BE2C (cell line): ENCODE measurements around the gene ANKRD11.

Experiments used
- DNase-seq: peaks from one replicate; pipeline ENCODE4 v3.0.0-alpha.2; 2020
- H3K27me3 ChIP-seq: fragments of 250-450 bp; sonication (Bioruptor Pico); 2 replicates; pipeline ENCODE4 v1.5.1; 2020; ENCODE audit warnings: mild to moderate bottlenecking
- H3K36me3 ChIP-seq: fragments of 250-450 bp; sonication (Bioruptor Pico); 2 replicates; pipeline ENCODE4 v1.5.1; 2020; ENCODE audit warnings: mild to moderate bottlenecking
- H3K4me1 ChIP-seq: fragments of 250-450 bp; sonication (Bioruptor Pico); 2 replicates; pipeline ENCODE4 v1.5.1; 2020
- H3K4me3 ChIP-seq: 2 replicates; pipeline ENCODE4 v1.5.1; 2011; ENCODE audit warnings: low read depth, low read length
- H3K9me3 ChIP-seq: fragments of 250-450 bp; sonication (Bioruptor Pico); 2 replicates; pipeline ENCODE4 v1.5.1; 2020
- TF ChIP-seq, protein P1 (sequence below): IDR thresholded peaks from 2 replicates; pipeline ENCODE4 v1.5.1; 2012; ENCODE audit warnings: mild to moderate bottlenecking, low read depth, low read length

ANKRD11 gene

GRCh38 chr16:89317729-89318429, 172.5 kb downstream of the ANKRD11 start:
- Histone ChIP-seq H3K27me3 (no peaks in the 10 kb centered on the region), H3K9me3 (no peaks in the 10 kb centered on the region), H3K36me3 (peaks cover 37% of the 10 kb centered on the region), H3K4me3 (no peak overlapping the region), H3K4me1 (peaks cover 52% of the 10 kb centered on the region)
- DNase-seq: no peak
- TF ChIP-seq, protein P1, sequence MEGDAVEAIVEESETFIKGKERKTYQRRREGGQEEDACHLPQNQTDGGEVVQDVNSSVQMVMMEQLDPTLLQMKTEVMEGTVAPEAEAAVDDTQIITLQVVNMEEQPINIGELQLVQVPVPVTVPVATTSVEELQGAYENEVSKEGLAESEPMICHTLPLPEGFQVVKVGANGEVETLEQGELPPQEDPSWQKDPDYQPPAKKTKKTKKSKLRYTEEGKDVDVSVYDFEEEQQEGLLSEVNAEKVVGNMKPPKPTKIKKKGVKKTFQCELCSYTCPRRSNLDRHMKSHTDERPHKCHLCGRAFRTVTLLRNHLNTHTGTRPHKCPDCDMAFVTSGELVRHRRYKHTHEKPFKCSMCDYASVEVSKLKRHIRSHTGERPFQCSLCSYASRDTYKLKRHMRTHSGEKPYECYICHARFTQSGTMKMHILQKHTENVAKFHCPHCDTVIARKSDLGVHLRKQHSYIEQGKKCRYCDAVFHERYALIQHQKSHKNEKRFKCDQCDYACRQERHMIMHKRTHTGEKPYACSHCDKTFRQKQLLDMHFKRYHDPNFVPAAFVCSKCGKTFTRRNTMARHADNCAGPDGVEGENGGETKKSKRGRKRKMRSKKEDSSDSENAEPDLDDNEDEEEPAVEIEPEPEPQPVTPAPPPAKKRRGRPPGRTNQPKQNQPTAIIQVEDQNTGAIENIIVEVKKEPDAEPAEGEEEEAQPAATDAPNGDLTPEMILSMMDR: no peak

GRCh38 chr16:89317101-89317671, 173.2 kb downstream of the ANKRD11 start:
- Histone ChIP-seq H3K9me3 (no peaks in the 10 kb centered on the region), H3K4me1 (peaks cover 45% of the 10 kb centered on the region), H3K36me3 (peaks cover 44% of the 10 kb centered on the region), H3K4me3 (no peak overlapping the region), H3K27me3 (no peaks in the 10 kb centered on the region)
- TF ChIP-seq, protein P1: no peak
- no peak for DNase-seq

DNA sequence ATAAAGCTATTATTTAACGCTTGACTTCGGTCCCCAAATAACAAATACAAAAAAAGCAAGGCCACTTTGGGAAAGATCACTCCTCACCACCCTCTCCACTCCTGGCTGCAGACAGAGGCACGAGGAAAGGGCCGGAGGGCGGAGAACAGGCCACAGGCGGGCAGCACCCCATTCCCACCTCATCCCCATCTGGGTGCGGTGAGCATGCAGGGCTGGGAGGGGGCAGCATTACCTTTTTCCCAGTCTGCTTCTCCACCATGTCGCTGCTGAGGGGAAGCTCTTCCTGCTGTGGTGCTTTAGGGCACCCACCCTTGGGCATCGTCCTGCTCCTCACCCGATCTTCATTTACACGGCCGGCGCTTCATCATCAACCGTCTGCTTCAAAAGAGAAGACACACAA, 173.7 kb downstream of the ANKRD11 start:
- peaks cover 49% of the 10 kb centered on the region for H3K36me3 ChIP-seq
- no peak overlapping the region for H3K4me3 ChIP-seq
- no peak for DNase-seq
- no peaks in the 10 kb centered on the region for H3K27me3 ChIP-seq
- H3K9me3 ChIP-seq: no peaks in the 10 kb centered on the region
- TF ChIP-seq, protein P1: no peak
- H3K4me1 ChIP-seq: peaks cover 40% of the 10 kb centered on the region

GRCh38 chr16:89315791-89316581, 174.4 kb downstream of the ANKRD11 start:
- Histone ChIP-seq H3K36me3 (peaks cover 55% of the 10 kb centered on the region), H3K9me3 (no peaks in the 10 kb centered on the region), H3K4me1 (peaks cover 40% of the 10 kb centered on the region), H3K27me3 (no peaks in the 10 kb centered on the region), H3K4me3 (no peak overlapping the region)
- TF ChIP-seq, protein P1: no peak
- peak; percentile 37 for DNase-seq

DNA sequence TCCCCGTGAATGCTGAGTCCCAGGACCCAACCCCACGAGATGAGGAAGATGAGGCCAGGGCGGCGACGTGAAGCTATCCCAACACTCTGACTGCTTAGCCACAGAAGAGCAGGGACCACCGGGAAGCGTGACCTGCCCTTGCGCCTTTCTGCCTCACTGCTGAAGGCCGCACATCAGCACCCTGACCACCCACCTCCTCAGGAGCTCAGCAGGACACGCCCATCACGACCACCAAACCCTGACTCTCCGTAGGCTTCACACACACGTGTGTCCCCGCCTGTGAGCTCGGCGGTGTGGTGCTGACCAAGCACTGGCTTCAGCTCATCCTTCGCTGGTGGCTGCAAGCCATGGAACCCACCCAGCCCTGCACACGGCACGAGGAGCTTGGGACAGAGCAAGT, 175.1 kb downstream of the ANKRD11 start:
- Histone ChIP-seq H3K27me3 (no peaks in the 10 kb centered on the region), H3K36me3 (peaks cover 62% of the 10 kb centered on the region), H3K4me3 (no peak overlapping the region), H3K4me1 (peaks cover 36% of the 10 kb centered on the region), H3K9me3 (no peaks in the 10 kb centered on the region)
- TF ChIP-seq, protein P1: no peak
- no peak for DNase-seq
